ENCODE results near the gene JAM2.
A peak's percentile ranks its signal among the peaks of the same experiment; 100 is the strongest.

The JAM2 gene

DNA sequence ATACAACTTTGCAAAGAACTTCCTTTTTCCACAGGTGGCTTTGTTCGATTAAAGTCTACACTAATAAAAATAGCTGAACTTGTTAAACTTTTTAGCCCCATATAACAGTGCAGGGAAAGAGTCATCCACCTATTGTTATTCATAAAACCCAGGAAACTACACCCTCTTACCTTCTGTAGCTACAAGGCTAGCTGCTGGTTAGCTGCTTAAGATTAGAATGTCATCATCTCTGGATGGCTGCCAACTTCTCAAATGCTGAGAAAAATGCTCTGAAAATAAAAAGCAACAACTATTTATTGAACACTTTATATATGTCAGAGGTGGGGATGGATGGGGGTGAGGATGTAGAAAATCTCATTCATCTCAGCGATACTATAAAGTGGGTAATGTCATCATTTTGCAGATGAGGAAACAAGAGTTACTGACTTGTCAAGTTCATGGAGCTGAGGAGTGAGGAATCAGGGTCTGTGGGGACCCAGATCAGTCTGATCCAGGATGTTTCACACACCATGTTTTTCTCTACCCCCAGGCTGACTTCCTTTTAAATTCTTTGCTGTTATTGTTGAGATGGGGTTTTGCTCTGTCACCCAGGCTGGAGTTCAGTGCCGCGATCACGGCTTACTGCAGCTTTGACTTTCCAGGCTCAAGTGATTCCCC is 78.6 kb downstream of the JAM2 start:
- DNase-seq (ENCODE audit: low spot score): no peak

DNA sequence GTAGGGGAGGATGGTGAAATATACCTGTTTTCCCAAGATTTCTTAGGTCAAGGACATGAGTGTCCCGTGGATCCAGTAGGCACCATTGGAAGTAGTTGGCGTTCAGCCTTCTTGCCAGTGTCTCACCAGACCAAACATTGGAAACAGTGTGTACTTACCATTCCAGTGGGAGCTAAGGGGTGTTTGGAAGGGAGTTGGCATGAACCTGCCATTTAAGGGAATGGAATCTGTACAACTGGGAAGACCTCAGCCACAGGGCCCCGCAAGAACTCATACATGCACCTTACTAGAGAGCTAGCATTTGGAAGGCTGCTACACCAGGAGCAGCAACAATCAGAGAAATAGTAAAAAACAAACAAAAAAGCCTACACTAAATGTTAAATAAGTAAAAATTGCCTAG is 82.9 kb downstream of the JAM2 start:
- DNase-seq (ENCODE audit: low spot score): no peak

DNA sequence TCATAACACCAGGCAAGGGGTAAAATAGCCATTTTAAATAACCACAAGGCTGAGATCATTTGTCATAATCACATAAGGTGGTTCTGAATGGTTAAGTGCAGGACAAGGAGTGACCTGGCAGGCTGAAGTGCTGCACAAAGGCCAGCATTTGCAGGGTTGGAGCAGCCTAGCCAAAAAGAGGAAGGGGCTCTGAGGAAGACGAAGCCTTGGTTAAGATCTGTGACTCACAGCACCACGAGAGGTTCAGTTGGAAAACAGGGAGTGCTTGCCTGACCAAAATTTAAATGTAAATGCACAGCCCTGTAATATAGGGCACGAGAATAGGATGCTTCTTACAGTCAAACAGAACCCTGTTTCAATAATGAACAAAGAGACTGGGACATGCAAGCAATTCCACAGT is 83.6 kb downstream of the JAM2 start:
- no peak for DNase-seq (ENCODE audit: low spot score)

DNA sequence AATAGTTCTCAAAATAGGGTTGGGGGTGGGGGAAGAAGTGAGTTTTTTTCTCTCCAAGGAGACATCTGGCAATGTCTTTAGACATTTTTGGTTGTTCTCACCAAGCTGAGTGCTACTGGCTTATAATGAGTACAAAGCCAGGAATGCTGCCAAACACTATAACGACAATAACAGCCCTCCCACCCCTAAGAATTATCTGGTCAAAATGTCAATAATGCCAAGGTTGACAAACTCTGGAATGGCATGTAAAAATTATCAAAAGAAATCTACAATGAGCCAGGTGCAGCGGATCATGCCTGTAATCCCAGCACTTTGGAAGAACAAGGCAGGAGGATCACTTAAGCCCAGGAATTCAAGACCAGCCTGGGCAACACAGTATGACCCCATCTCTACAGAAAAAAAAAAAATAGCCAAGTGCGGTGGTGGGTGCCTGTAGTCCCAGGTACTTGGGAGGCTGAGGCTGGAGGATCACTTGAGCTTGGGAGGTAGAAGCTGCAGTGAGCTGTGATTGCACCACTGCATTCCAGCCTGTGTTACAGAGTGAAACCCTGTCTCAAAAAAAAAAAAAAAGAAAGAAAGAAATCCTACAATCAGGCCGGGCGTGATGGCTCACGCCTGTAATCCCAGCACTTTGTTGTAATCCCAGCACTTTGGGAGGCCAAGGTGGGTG is 93.2 kb downstream of the JAM2 start:
- DNase-seq (ENCODE audit: low spot score): no peak

DNA sequence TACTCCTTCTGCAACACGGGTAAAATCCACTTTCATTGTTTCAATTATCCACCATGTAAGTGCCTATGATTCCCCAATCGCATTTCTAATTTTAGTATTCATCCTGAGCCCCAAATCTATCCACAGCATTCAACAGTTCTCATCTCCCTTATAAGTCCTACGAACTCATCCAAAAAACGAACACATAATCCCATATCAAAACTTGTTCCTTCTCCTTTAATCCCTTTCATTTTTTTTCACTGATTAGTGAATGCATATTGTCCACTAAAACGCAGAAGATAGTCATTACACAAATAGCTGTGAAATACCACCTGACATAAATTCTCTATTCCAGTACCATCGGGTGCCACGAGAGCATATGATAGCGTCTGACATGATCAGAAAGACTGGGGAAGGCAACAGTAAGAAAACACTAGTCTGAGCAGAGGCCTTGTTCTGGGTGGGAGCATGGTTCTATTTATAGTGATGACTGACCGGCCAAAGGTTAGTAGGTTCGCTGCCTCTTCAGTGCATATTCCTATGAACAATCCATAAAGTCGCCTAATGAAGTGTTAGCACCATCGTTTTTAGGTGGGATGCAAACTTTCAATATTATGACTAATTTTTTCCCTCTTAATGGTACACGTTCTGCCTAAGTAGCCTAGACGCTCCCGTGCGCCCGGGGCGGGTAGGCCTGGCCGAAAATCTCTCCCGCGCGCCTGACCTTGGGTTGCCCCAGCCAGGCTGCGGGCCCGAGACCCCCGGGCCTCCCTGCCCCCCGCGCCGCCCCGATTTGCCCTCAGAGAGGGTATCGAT is 95.0 kb downstream of the JAM2 start:
- DNase-seq (ENCODE audit: low spot score): peak; percentile 26

DNA sequence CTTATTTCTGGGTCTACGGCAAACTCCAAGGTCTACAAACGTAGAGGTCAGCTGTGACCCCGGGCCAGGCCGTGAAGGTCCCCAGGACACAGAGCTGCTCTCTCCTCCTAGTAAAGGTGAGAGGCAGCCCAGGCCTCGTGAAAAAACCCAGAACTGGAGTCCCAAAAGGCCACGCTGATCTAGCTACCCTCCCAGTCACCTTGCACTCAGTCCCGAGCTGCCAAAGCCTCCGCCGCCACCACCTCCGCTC is 95.5 kb downstream of the JAM2 start:
- no peak for DNase-seq (ENCODE audit: low spot score)

DNA sequence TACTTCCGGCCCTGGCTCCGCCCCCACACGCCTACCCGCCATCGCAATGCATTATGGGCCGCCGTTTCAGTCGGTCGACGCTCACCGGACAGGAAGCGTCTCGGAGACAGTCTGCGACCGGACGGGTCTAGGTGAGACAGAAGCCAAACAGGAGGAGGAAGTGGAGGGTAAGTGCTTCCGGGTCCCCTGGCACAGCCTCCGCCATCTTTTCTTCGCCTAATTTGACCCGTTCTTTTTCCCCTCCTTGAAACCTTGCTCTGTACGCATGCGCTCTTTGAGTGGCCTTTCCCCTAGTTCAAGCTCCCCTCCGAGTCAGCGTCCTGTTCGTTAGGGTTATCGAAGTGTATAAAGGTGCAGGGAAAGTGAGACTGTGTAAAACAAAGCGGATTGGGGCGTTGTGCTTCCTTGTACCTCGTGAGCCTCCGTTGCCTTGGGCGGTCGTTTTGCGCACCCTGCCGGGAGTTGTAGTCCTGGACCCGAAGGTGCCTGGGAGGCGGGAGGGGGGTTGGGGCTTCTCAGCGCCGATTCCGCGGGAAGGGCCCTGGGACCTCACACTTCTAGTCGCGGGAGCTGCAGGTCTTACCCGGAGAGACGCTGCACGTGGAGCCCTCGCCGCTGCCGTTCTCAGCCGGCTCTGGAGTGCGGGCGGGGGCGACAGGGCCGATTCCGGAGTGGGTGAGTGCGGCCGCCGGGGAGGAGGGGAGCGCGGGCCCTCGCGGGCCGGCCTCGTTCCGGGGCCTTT is 96.0 kb downstream of the JAM2 start, which contains the start of the genes ATP5PF and GABPA:
ATP5PF (minus strand) TSS at position 1 of the 742 bp plus-strand sequence. CDS start 5,110 bp downstream, outside the sequence.
GABPA (plus strand) TSS at position 69 of the 742 bp plus-strand sequence. CDS start 6,627 bp downstream, outside the sequence.
- DNase-seq (ENCODE audit: low spot score): peak; percentile 98

DNA sequence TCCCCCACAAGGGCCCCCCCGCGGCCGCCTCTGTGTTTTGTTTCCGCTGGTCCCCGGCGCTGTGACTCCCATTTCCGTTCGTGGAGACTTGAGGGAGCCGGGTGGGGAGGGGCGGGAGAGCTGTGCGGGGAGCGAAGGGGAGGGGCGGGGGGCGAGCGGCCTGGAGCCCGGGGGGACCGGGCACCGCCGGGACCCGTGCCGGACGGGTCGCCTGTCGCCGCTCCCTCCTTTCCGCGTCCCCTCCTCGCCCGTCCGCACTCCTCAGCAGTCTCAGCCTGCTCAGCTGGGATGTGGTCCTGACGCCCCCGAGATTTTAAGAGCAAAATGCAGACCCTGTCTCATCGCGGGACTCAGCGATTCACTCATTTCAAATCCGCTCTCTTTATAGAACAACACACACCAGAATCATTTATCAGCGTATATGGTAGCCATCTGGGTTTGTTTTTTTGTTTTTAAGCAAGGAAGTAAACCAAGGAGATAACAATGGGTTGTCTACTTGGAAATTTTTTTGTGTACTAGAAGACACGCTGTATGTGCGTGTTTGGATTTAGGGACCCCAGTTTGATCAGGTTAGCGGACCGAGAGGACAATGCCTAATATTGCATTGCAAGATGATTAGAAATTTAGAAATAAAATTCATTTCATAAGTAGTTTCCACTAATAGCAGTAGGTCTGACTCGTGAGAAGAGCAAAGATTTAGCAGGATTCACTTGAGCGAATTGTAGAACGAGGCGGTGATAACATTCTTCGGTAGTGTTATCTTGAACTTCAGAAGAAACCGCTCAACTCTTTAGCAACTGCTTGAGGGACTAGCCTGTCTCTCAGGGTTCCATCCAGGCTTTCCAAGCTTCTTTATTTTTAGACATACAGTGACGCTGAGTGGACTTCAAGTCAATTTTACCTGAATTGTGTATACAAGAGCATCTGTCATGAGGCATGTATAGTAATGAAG is 96.9 kb downstream of the JAM2 start:
- peak; percentile 74 for DNase-seq (ENCODE audit: low spot score)

DNA sequence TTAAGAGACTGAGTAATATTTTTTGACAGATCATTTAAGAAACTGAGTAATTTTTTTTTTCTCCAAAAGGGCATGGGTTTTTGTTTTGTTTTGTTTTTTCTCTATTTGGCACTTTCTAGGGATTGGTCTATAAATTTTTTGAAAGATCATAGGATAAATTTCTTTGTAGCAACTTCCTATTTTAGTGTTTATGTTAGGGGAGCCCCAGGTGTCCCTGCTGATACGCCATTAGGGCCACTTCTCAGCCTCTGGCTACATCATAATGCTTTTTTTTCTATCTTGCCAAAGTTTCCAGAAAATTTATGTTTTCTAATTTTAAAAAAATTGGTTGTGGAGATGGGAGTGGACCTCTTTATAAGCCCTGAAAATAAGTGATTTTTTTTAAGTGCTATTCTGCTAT is 98.4 kb downstream of the JAM2 start:
- DNase-seq (ENCODE audit: low spot score): no peak

DNA sequence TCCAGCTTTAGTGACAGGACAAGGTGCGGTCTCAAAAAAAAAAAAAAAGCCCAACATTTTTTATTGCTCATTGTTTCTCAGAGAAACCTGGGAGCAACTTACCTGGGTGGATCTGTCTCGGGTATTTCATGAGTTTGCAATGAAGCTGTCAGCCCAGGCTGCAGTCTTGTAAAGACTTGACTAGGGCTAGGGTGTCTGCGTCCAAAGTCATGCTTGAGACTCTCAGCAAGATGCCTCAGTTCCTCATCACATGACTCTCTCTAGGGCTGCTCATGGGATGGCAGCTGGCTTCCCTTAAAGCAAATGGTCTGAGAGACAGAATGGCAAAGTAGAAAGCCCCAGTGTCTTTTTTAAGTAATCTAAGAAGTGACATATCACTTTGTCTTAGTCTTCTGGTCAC is 103.8 kb downstream of the JAM2 start:
- no peak for DNase-seq (ENCODE audit: low spot score)

DNA sequence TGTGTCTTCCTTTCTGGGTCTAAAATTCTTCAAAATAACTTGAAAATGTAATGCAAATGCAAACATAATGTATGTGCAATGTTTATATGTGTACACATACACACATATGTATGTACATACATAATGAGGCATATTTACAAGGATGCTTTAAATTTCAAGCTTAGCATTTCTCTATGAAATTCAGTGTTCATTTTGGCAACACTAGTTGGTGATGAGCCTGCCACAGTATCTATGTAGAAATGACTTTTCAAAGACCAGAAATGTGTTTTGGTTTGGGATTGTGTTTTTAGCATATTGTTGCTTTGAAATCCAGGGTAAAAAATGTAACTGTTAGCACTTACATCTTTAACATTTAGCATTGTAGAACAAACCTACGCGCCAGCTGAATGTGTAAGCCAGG is 105.8 kb downstream of the JAM2 start:
- no peak for DNase-seq (ENCODE audit: low spot score)

DNA sequence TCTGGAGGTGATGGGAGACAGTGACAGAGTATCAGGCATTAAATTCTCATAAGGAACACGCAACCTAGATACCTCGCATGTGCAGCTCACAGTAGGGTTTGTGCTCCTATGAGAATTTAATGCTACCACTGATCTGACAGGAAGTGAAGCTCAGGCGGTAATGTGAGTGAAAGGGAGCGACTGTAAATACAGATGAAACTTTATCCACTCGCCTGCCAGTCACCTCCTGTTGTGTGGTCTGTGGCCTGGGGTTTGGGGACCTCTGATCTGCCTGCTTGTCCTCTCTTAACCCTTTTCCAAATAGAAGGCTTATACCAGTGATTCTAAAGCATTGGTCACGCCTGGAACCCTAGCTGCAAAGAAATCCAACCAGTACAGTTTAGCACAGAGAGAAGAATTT is 111.0 kb downstream of the JAM2 start:
- DNase-seq (ENCODE audit: low spot score): no peak

DNA sequence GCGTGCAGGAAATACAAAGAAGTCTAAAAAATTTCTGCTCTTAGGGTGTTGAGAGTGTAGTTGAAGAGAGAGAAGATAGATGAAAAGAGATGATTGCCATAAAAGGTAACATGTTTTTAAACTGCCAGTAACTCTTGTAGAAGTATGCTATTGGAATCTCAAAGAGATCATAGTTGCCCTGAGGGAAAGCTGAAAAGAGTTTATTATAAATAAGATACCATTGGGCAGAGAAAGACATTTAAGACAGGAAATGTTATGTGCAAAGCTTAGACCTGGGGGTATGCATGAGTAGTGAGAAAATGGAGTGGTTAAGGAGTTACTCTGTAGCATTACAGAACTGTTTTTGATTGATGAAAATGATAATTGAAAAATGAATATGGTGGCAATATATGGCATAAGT is 113.4 kb downstream of the JAM2 start:
- no peak for DNase-seq (ENCODE audit: low spot score)

DNA sequence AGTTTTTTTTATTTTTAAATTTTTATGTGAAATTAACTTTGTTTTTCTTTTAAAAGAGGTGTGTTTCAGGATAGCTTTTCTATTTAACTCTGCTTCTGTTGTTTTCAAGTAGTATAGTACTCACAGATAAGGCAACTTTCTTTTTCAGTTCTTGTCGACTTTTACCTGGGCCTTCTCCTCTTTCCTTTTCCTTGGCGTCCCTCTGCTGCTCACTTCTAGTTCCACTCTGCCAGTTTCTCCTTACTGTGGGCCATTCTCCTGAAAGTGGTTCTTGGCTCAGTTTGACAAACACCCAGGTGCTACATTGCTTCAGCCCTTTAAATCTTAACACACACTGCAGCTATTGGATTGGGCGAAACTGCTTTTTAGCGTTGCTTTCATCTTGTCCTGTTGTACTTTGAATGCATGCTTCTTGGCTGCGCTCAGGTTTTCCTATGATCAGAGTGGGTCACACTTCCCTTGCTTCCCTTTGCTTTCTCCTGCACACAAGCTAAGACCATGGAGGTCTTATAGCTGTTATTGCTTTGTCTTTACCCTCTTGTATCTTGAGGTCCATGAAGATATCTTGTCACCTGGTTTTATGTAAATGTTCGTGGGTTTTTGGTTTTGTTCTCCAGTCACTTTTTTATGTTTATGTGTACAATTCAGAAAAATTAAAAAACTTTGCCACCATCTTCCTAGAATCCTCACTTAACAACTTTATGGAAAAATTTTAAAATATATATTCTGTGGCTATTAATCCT is 117.3 kb downstream of the JAM2 start:
- no peak for DNase-seq (ENCODE audit: low spot score)

DNA sequence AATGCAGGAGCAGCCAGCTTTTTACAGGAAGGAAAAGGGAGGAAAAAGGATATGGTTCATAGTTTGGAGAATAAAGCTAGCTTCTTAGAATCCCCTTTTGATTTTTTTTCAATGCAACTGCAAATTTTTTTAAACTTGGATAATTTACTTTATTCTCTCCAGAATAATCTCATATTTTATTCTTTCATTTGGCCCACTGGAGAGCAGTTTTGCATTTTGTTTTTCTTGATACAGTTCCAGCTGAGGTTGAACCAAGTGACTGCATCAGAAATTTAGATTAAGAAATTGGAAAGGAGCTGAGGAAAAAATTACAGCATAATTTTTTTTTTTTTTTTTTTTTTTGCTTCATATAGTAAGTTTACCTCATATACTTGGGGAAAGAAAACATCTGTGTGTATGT is 118.5 kb downstream of the JAM2 start:
- DNase-seq (ENCODE audit: low spot score): no peak

DNA sequence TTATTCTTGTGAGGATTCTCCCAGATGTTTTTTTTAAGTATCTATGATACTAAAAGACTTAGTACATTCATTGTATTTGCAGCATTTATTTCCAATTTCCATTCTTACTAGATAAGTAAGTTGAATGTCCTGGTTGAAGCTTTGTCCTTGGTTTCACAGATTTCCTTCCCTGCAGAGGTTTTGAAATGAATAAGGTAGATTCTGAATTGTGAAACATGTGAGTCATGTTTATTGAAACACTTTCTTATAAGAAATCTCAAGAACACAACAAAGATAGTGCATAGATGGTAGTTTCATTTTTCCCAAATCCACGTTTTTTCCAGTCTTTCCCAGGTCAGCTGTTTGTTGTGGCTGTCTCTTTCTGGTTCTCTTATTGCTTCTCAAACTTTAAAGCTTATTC is 120.5 kb downstream of the JAM2 start:
- DNase-seq (ENCODE audit: low spot score): peak; percentile 24

DNA sequence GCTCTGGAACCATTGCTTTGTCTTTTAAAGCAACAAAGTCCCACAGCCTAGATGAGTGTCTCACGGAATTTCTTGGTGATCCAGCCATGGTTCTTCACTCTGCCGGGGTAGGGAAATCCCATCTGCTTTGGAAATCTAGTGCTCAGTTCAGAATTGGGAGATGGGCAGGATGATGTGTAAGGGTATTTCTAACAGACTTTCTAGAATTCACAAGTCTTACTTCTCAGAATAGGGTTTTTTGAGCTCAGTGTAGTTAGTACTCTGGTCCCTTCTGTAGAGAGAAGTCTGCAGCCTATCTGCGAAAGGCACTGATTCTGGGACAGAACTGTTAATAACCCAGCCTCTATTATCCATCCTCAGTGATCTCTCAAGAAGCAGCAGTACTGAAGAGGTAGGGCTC is 121.0 kb downstream of the JAM2 start:
- DNase-seq (ENCODE audit: low spot score): no peak

DNA sequence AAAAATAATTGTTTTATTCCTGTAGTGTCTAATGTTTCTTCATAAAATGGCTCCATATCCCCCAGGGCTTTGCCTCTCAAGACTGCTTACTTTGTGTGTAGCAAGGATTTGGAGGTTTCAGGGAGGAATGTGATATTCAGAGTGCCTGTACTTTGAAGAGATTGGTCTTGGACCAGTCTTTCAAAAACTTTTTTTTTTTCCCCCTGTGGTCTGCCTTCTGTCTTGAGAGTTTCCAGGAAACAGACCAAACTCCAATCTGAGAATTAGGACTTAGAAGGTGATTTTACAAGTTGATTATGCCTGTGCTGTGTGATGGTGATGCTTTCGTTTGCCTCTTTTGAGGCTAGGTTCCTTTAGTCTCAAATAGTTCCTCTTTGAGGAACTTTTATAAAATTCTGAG is 121.6 kb downstream of the JAM2 start:
- DNase-seq (ENCODE audit: low spot score): no peak

DNA sequence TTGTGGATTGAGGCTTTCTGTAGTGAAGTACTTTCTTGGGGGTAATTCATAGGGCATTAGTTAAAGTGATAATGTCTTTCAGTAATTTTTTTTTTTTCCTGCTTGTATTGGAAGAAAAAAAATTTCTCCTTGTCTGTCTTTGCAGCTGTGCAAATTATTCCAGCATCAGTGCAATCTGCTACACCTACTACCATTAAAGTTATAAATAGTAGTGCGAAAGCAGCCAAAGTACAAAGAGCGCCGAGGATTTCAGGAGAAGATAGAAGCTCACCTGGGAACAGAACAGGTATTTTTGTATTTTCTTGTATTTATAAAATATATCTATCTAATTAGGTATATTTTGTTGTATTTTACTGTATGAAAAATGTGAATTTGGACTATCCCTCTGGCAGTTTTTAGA is 125.0 kb downstream of the JAM2 start:
- no peak for DNase-seq (ENCODE audit: low spot score)

Data from activated CD4-positive, alpha-beta T cell treated with anti-CD3 and anti-CD28 coated beads, Interleukin-2, Interleukin-4, amounts not matched to agents 100 ng/mL and 50 ng/mL, durations not matched to agents 16 hours and 8 hours (primary cell).